Measurements from ENCODE around the gene UCP2. TPM values are rescaled to one million over a fixed set of nuclear protein-coding genes. Genes with fewer than 3 reads are reported as not detected.

The UCP2 gene
- polyA plus RNA-seq, 4 donors: 26.4 to 49.8 (median 36.2) TPM

GRCh38 chr11:73962101-73962705 is 20.4 kb downstream of the UCP2 start:
- Histone ChIP-seq H3K27ac (ENCODE audit: low read depth in 1 of 3, low read length in 2 of 3) (no peak overlapping the region), H3K27me3 (ENCODE audit: control insufficient read depth in 3 of 3, insufficient read depth in 3 of 3, low read length in 3 of 3) (peaks cover 0 to 12% (median 0%) of the 10 kb centered on the region in 3 donors), H3K36me3 (ENCODE audit: control insufficient read depth in 3 of 3, insufficient read depth in 2 of 3, low read depth in 1 of 3, low read length in 3 of 3) (no peaks in the 10 kb centered on the region), H3K9me3 (ENCODE audit: control insufficient read depth in 2 of 2, insufficient read depth in 1 of 2, low read depth in 1 of 2, low read length in 1 of 2) (no peaks in the 10 kb centered on the region), H3K4me3 (ENCODE audit: low read depth in 1 of 3, low read length in 3 of 3) (no peak overlapping the region), H3K4me1 (ENCODE audit: control insufficient read depth in 3 of 3, insufficient read depth in 2 of 3, low read depth in 1 of 3, low read length in 2 of 3) (peaks cover 0 to 3% (median 0%) of the 10 kb centered on the region in 3 donors)
- no peak for DNase-seq
- no peak for FAIRE-seq
- 77 to 86% (median 83%) methylated on average over 7 of the region's 7 CpGs for WGBS, 3 donors

- H3K4me1 ChIP-seq (ENCODE audit: control insufficient read depth in 3 of 3, insufficient read depth in 2 of 3, low read depth in 1 of 3, low read length in 2 of 3): peaks cover 0 to 3% (median 0%) of the 10 kb centered on the region in 3 donors
- 69 to 80% (median 75%) methylated on average over 4 of the region's 4 CpGs for WGBS, 3 donors
- no peaks in the 10 kb centered on the region for H3K9me3 ChIP-seq (ENCODE audit: control insufficient read depth in 2 of 2, insufficient read depth in 1 of 2, low read depth in 1 of 2, low read length in 1 of 2)
- FAIRE-seq (no peak), DNase-seq (no peak)
- H3K36me3 ChIP-seq (ENCODE audit: control insufficient read depth in 3 of 3, insufficient read depth in 2 of 3, low read depth in 1 of 3, low read length in 3 of 3): no peaks in the 10 kb centered on the region
- no peak overlapping the region for H3K4me3 ChIP-seq (ENCODE audit: low read depth in 1 of 3, low read length in 3 of 3)
- peaks cover 0 to 18% (median 0%) of the 10 kb centered on the region in 3 donors for H3K27me3 ChIP-seq (ENCODE audit: control insufficient read depth in 3 of 3, insufficient read depth in 3 of 3, low read length in 3 of 3)
- H3K27ac ChIP-seq (ENCODE audit: low read depth in 1 of 3, low read length in 2 of 3): no peak overlapping the region
Measured at GRCh38 chr11:73961321-73961720, 21.3 kb downstream of the UCP2 start.

- H3K27me3 ChIP-seq (ENCODE audit: control insufficient read depth in 3 of 3, insufficient read depth in 3 of 3, low read length in 3 of 3): peaks cover 0 to 22% (median 0%) of the 10 kb centered on the region in 3 donors
- no peak for FAIRE-seq
- no peaks in the 10 kb centered on the region for H3K36me3 ChIP-seq (ENCODE audit: control insufficient read depth in 3 of 3, insufficient read depth in 2 of 3, low read depth in 1 of 3, low read length in 3 of 3)
- WGBS, 3 donors: 60 to 70% (median 61%) methylated on average over 18 of the region's 18 CpGs
- no peak overlapping the region for H3K4me3 ChIP-seq (ENCODE audit: low read depth in 1 of 3, low read length in 3 of 3)
- no peak for DNase-seq
- no peaks in the 10 kb centered on the region for H3K9me3 ChIP-seq (ENCODE audit: control insufficient read depth in 2 of 2, insufficient read depth in 1 of 2, low read depth in 1 of 2, low read length in 1 of 2)
- H3K4me1 ChIP-seq (ENCODE audit: control insufficient read depth in 3 of 3, insufficient read depth in 2 of 3, low read depth in 1 of 3, low read length in 2 of 3): peaks cover 0 to 3% (median 0%) of the 10 kb centered on the region in 3 donors
- H3K27ac ChIP-seq (ENCODE audit: low read depth in 1 of 3, low read length in 2 of 3): no peak overlapping the region
Measured at GRCh38 chr11:73958521-73959141, 24.0 kb downstream of the UCP2 start.

GRCh38 chr11:73957654-73958361 is 24.8 kb downstream of the UCP2 start:
- Histone ChIP-seq H3K27me3 (ENCODE audit: control insufficient read depth in 3 of 3, insufficient read depth in 3 of 3, low read length in 3 of 3) (peaks cover 0 to 22% (median 0%) of the 10 kb centered on the region in 3 donors), H3K4me1 (ENCODE audit: control insufficient read depth in 3 of 3, insufficient read depth in 2 of 3, low read depth in 1 of 3, low read length in 2 of 3) (peaks cover 0 to 3% (median 0%) of the 10 kb centered on the region in 3 donors), H3K27ac (ENCODE audit: low read depth in 1 of 3, low read length in 2 of 3) (peak overlapping the region in 1 of 3 donors; percentile 15), H3K9me3 (ENCODE audit: control insufficient read depth in 2 of 2, insufficient read depth in 1 of 2, low read depth in 1 of 2, low read length in 1 of 2) (no peaks in the 10 kb centered on the region), H3K4me3 (ENCODE audit: low read depth in 1 of 3, low read length in 3 of 3) (peak overlapping the region in 1 of 3 donors; percentile 7), H3K36me3 (ENCODE audit: control insufficient read depth in 3 of 3, insufficient read depth in 2 of 3, low read depth in 1 of 3, low read length in 3 of 3) (no peaks in the 10 kb centered on the region)
- 27 to 42% (median 34%) methylated on average over 25 of the region's 25 CpGs for WGBS, 3 donors
- DNase-seq (peak; percentile 83), FAIRE-seq (no peak)

- Histone ChIP-seq H3K4me3 (ENCODE audit: low read depth in 1 of 3, low read length in 3 of 3) (no peak overlapping the region), H3K4me1 (ENCODE audit: control insufficient read depth in 3 of 3, insufficient read depth in 2 of 3, low read depth in 1 of 3, low read length in 2 of 3) (peaks cover 0 to 3% (median 0%) of the 10 kb centered on the region in 3 donors), H3K36me3 (ENCODE audit: control insufficient read depth in 3 of 3, insufficient read depth in 2 of 3, low read depth in 1 of 3, low read length in 3 of 3) (no peaks in the 10 kb centered on the region), H3K27ac (ENCODE audit: low read depth in 1 of 3, low read length in 2 of 3) (no peak overlapping the region), H3K9me3 (ENCODE audit: control insufficient read depth in 2 of 2, insufficient read depth in 1 of 2, low read depth in 1 of 2, low read length in 1 of 2) (no peaks in the 10 kb centered on the region), H3K27me3 (ENCODE audit: control insufficient read depth in 3 of 3, insufficient read depth in 3 of 3, low read length in 3 of 3) (peaks cover 0 to 22% (median 0%) of the 10 kb centered on the region in 3 donors)
- DNase-seq (no peak), FAIRE-seq (no peak)
- 45 to 59% (median 48%) methylated on average over 29 of the region's 29 CpGs for WGBS, 3 donors
Measured at GRCh38 chr11:73956876-73957653, 25.6 kb downstream of the UCP2 start.

GRCh38 chr11:73951797-73952196 is 30.8 kb downstream of the UCP2 start:
- H3K27me3 ChIP-seq (ENCODE audit: control insufficient read depth in 3 of 3, insufficient read depth in 3 of 3, low read length in 3 of 3): peaks cover 0 to 7% (median 0%) of the 10 kb centered on the region in 3 donors
- no peak for FAIRE-seq
- H3K36me3 ChIP-seq (ENCODE audit: control insufficient read depth in 3 of 3, insufficient read depth in 2 of 3, low read depth in 1 of 3, low read length in 3 of 3): no peaks in the 10 kb centered on the region
- peaks cover 0 to 4% of the 10 kb centered on the region in 2 donors for H3K9me3 ChIP-seq (ENCODE audit: control insufficient read depth in 2 of 2, insufficient read depth in 1 of 2, low read depth in 1 of 2, low read length in 1 of 2)
- H3K27ac ChIP-seq (ENCODE audit: low read depth in 1 of 3, low read length in 2 of 3): no peak overlapping the region
- H3K4me1 ChIP-seq (ENCODE audit: control insufficient read depth in 3 of 3, insufficient read depth in 2 of 3, low read depth in 1 of 3, low read length in 2 of 3): no peaks in the 10 kb centered on the region
- H3K4me3 ChIP-seq (ENCODE audit: low read depth in 1 of 3, low read length in 3 of 3): no peak overlapping the region
- no peak for DNase-seq
- WGBS, 3 donors: 87 to 92% (median 87%) methylated on average over 7 of the region's 7 CpGs

GRCh38 chr11:73950869-73951710 is 31.6 kb downstream of the UCP2 start, which contains the start of gene DNAJB13:
TSS of gene DNAJB13 (plus strand) at chr11:73951026. CDS start at chr11:73951070, 44 bp downstream.
- Histone ChIP-seq H3K36me3 (ENCODE audit: control insufficient read depth in 3 of 3, insufficient read depth in 2 of 3, low read depth in 1 of 3, low read length in 3 of 3) (no peaks in the 10 kb centered on the region), H3K27ac (ENCODE audit: low read depth in 1 of 3, low read length in 2 of 3) (no peak within 1 kb of the TSS), H3K27me3 (ENCODE audit: control insufficient read depth in 3 of 3, insufficient read depth in 3 of 3, low read length in 3 of 3) (peaks cover 0 to 2% (median 0%) of the 10 kb centered on the region in 3 donors), H3K4me3 (ENCODE audit: low read depth in 1 of 3, low read length in 3 of 3) (no peak within 1 kb of the TSS), H3K9me3 (ENCODE audit: control insufficient read depth in 2 of 2, insufficient read depth in 1 of 2, low read depth in 1 of 2, low read length in 1 of 2) (peaks cover 0 to 10% of the 10 kb centered on the region in 2 donors), H3K4me1 (ENCODE audit: control insufficient read depth in 3 of 3, insufficient read depth in 2 of 3, low read depth in 1 of 3, low read length in 2 of 3) (no peaks in the 10 kb centered on the region)
- no peak for FAIRE-seq
- peak; percentile 32 to 40 for DNase-seq
- WGBS, 3 donors: 81 to 85% (median 83%) methylated on average over 12 of the region's 12 CpGs

Measured in small intestine (tissue), 7 donors.